BLaER1 (cell line): ENCODE results near the gene TAS2R40.
A peak's percentile ranks its signal among the peaks of the same experiment; 100 is the strongest.
"Not testable (repeated sequence)": the region's sequence is repeated elsewhere in the genome, so short reads cannot be mapped to it uniquely, and the experiment has no call there.

ENCODE experiments used
- H3K27ac ChIP-seq: shearing (Covaris generic); formaldehyde crosslinking; 2 replicates; pipeline ENCODE4 v1.8.1; 2022
- H3K27me3 ChIP-seq: shearing (Covaris generic); formaldehyde crosslinking; 2 replicates; pipeline ENCODE4 v1.8.1; 2022
- H3K36me3 ChIP-seq: shearing (Covaris generic); formaldehyde crosslinking; 2 replicates; pipeline ENCODE4 v1.8.1; 2022
- H3K4me1 ChIP-seq: shearing (Covaris generic); formaldehyde crosslinking; 2 replicates; pipeline ENCODE4 v1.8.1; 2022
- H3K4me2 ChIP-seq: shearing (Covaris generic); formaldehyde crosslinking; 2 replicates; pipeline ENCODE4 v1.8.1; 2022
- H3K4me3 ChIP-seq: shearing (Covaris generic); formaldehyde crosslinking; 2 replicates; pipeline ENCODE4 v1.8.1; 2022
- H3K9ac ChIP-seq: shearing (Covaris generic); formaldehyde crosslinking; 2 replicates; pipeline ENCODE4 v1.8.1; 2022
- H3K9me3 ChIP-seq: shearing (Covaris generic); formaldehyde crosslinking; 2 replicates; pipeline ENCODE4 v1.8.1; 2022
- H4K20me1 ChIP-seq: shearing (Covaris generic); formaldehyde crosslinking; 2 replicates; pipeline ENCODE4 v1.8.1; 2022
- Cebpa-rat ChIP-seq: shearing (Covaris generic); IDR thresholded peaks from 2 replicates; pipeline ENCODE4 v1.8.1; 2022

Gene TAS2R40

GRCh38 chr7:143259765-143260164, 37.9 kb downstream of the TAS2R40 start:
- Histone ChIP-seq H3K4me2 (peak overlapping the region; percentile 33; the same call in 1 of the 2 replicates), H3K36me3 (peaks cover 1% of the 10 kb centered on the region; the same call in 1 of the 2 replicates), H3K27me3 (no peaks in the 10 kb centered on the region), H4K20me1 (no peaks in the 10 kb centered on the region), H3K9me3 (no peaks in the 10 kb centered on the region), H3K4me3 (no peak overlapping the region), H3K9ac (no peak overlapping the region), H3K4me1 (peaks cover 56% of the 10 kb centered on the region), H3K27ac (no peak overlapping the region)
- no peak for TF ChIP-seq Cebpa-rat

GRCh38 chr7:143261901-143262300, 40.1 kb downstream of the TAS2R40 start:
- H4K20me1 ChIP-seq: no peaks in the 10 kb centered on the region
- no peak for TF ChIP-seq Cebpa-rat
- peaks cover 47% of the 10 kb centered on the region for H3K4me1 ChIP-seq
- H3K27ac ChIP-seq: no peak overlapping the region
- no peak overlapping the region for H3K4me2 ChIP-seq
- H3K36me3 ChIP-seq: peaks cover 15% of the 10 kb centered on the region
- no peaks in the 10 kb centered on the region for H3K9me3 ChIP-seq
- H3K27me3 ChIP-seq: no peaks in the 10 kb centered on the region
- no peak overlapping the region for H3K9ac ChIP-seq
- H3K4me3 ChIP-seq: no peak overlapping the region

GRCh38 chr7:143263266-143264195, 41.7 kb downstream of the TAS2R40 start, which contains the start of gene GSTK1:
Gene GSTK1 (plus strand): TSS chr7:143263441. CDS start chr7:143263514, 73 bp downstream.
- no peak for TF ChIP-seq Cebpa-rat
- peaks cover 55% of the 10 kb centered on the region for H3K4me1 ChIP-seq
- H3K4me2 ChIP-seq: peak within 1 kb of the TSS; percentile 94
- H3K27ac ChIP-seq: peak within 1 kb of the TSS; percentile 83
- H3K36me3 ChIP-seq: peaks cover 28% of the 10 kb centered on the region
- no peaks in the 10 kb centered on the region for H4K20me1 ChIP-seq
- H3K9me3 ChIP-seq: no peaks in the 10 kb centered on the region
- no peaks in the 10 kb centered on the region for H3K27me3 ChIP-seq
- peak within 1 kb of the TSS; percentile 78 for H3K4me3 ChIP-seq
- H3K9ac ChIP-seq: peak within 1 kb of the TSS; percentile 87

GRCh38 chr7:143264196-143264568, 42.3 kb downstream of the TAS2R40 start:
- peak overlapping the region; percentile 87 for H3K9ac ChIP-seq
- H3K4me2 ChIP-seq: peak overlapping the region; percentile 94
- peak overlapping the region; percentile 78 for H3K4me3 ChIP-seq
- peak overlapping the region; percentile 83; the same call in 1 of the 2 replicates for H3K27ac ChIP-seq
- H3K36me3 ChIP-seq: peaks cover 33% of the 10 kb centered on the region
- not testable (repeated sequence) for H3K9me3 ChIP-seq, H4K20me1 ChIP-seq, H3K27me3 ChIP-seq
- H3K4me1 ChIP-seq: peaks cover 55% of the 10 kb centered on the region

- Histone ChIP-seq H3K4me1 (peaks cover 56% of the 10 kb centered on the region), H3K9ac (peak overlapping the region; percentile 87; the same call in 1 of the 2 replicates), H3K4me3 (0 out of 2 replicates have a peak overlapping the region, but pooled peaks have one; percentile 78), H3K27me3 (no peaks in the 10 kb centered on the region), H3K36me3 (peaks cover 43% of the 10 kb centered on the region), H4K20me1 (no peaks in the 10 kb centered on the region), H3K4me2 (peak overlapping the region; percentile 94), H3K27ac (no peak overlapping the region), H3K9me3 (no peaks in the 10 kb centered on the region)
- TF ChIP-seq Cebpa-rat: no peak
Observed at GRCh38 chr7:143265017-143265693, 43.3 kb downstream of the TAS2R40 start.

GRCh38 chr7:143269251-143269650, 47.4 kb downstream of the TAS2R40 start:
- H3K4me3 ChIP-seq: no peak overlapping the region
- no peak overlapping the region for H3K9ac ChIP-seq

GRCh38 chr7:143271240-143271639, 49.4 kb downstream of the TAS2R40 start:
- Histone ChIP-seq H3K4me2 (no peak overlapping the region), H3K9me3 (peaks cover 3% of the 10 kb centered on the region; the same call in 1 of the 2 replicates), H4K20me1 (no peaks in the 10 kb centered on the region), H3K4me3 (no peak overlapping the region), H3K27me3 (no peaks in the 10 kb centered on the region), H3K36me3 (peaks cover 44% of the 10 kb centered on the region), H3K27ac (no peak overlapping the region), H3K9ac (no peak overlapping the region), H3K4me1 (peaks cover 33% of the 10 kb centered on the region)
- TF ChIP-seq Cebpa-rat: no peak

More at GRCh38 chr7:143269251-143269650, 47.4 kb downstream of the TAS2R40 start:
- Histone ChIP-seq H4K20me1 (no peaks in the 10 kb centered on the region), H3K9me3 (peaks cover 3% of the 10 kb centered on the region; the same call in 1 of the 2 replicates), H3K27ac (peak overlapping the region; percentile 57), H3K27me3 (no peaks in the 10 kb centered on the region), H3K4me2 (peak overlapping the region; percentile 53), H3K4me1 (peaks cover 45% of the 10 kb centered on the region), H3K36me3 (peaks cover 53% of the 10 kb centered on the region)
- TF ChIP-seq Cebpa-rat: no peak
